HL-60 (cell line): ENCODE data around the gene JDP2.

Source experiments
- DNase-seq, 2 experiments: peaks; one replicate each; pipeline ENCODE4 v3.0.0-alpha.2; 2010 to 2020; ENCODE audit warnings: low read depth in 1 of 2, low spot score in 1 of 2
- H3K27ac ChIP-seq: fragments of 250-450 bp; sonication (Bioruptor Pico); replicated peaks from 2 replicates; pipeline ENCODE4 v1.5.1; 2020; ENCODE audit warnings: mild to moderate bottlenecking, moderate library complexity
- H3K27me3 ChIP-seq: fragments of 250-450 bp; sonication (Bioruptor Pico); 2 replicates; pipeline ENCODE4 v1.5.1; 2021; ENCODE audit warnings: mild to moderate bottlenecking, moderate library complexity; ENCODE audit not compliant: insufficient read depth, poor library complexity, severe bottlenecking
- H3K4me3 ChIP-seq: replicated peaks from 2 replicates; pipeline ENCODE4 v1.5.1; 2011; ENCODE audit warnings: mild to moderate bottlenecking, control low read depth, low read length; ENCODE audit not compliant: insufficient read depth
- CTCF ChIP-seq: IDR thresholded peaks from one replicate; pipeline ENCODE4 v1.5.1; 2011; ENCODE audit warnings: low read length, control low read depth, inconsistent platforms; ENCODE audit not compliant: insufficient read depth
- GABPA ChIP-seq: IDR thresholded peaks from 2 replicates; pipeline ENCODE4 v1.6.1; 2012; ENCODE audit warnings: low read depth
- POLR2AphosphoS5 ChIP-seq: IDR thresholded peaks from 2 replicates; pipeline ENCODE4 v1.6.1; 2012; ENCODE audit warnings: low read depth
- REST ChIP-seq: IDR thresholded peaks from 2 replicates; pipeline ENCODE4 v1.6.1; 2012; ENCODE audit warnings: low read depth; ENCODE audit not compliant: insufficient replicate concordance
- SPI1 ChIP-seq: IDR thresholded peaks from 2 replicates; pipeline ENCODE4 v1.6.1; 2012; ENCODE audit warnings: low read depth, mild to moderate bottlenecking, borderline replicate concordance

The JDP2 gene

GRCh38 chr14:75445963-75446362 is 18.1 kb downstream of the JDP2 start:
- Histone ChIP-seq H3K4me3 (no peak overlapping the region), H3K27me3 (no peaks in the 10 kb centered on the region), H3K27ac (no peak overlapping the region)
- DNase-seq, result no peak
- TF ChIP-seq POLR2AphosphoS5 (no peak), CTCF (no peak), REST (no peak), SPI1 (no peak), GABPA (no peak)

GRCh38 chr14:75446447-75446846 is 18.6 kb downstream of the JDP2 start:
- Histone ChIP-seq H3K27ac (no peak overlapping the region), H3K4me3 (no peak overlapping the region), H3K27me3 (no peaks in the 10 kb centered on the region)
- no peak for TF ChIP-seq GABPA
- no peak for TF ChIP-seq REST
- no peak for TF ChIP-seq CTCF
- no peak for TF ChIP-seq SPI1
- TF ChIP-seq POLR2AphosphoS5, result no peak
- DNase-seq, result peak in 1 of 2 experiments; percentile 19

GRCh38 chr14:75448209-75448608 is 20.4 kb downstream of the JDP2 start:
- Histone ChIP-seq H3K27ac (no peak overlapping the region), H3K27me3 (no peaks in the 10 kb centered on the region), H3K4me3 (no peak overlapping the region)
- TF ChIP-seq CTCF, result no peak
- TF ChIP-seq REST, result no peak
- no peak for TF ChIP-seq GABPA
- TF ChIP-seq SPI1, result no peak
- TF ChIP-seq POLR2AphosphoS5, result no peak
- DNase-seq, result no peak
